A549 (cell line): Measurements from ENCODE around the gene IGFBP2. TPM values are rescaled to one million over a fixed set of nuclear protein-coding genes. Genes with fewer than 3 reads are reported as not detected.
A peak's percentile ranks its signal among the peaks of the same experiment; 100 is the strongest.

Experiments used
- ATAC-seq, 2 experiments: fragments of 200-7000 bp in 1 of 2; fragments of >200 bp in 1 of 2; cut with Nextera tagmentation in 1 of 2; cut with Tn5 transposase in 1 of 2; 3 replicates each; pipeline versions ENCODE4 v1.8.0 to v1.9.1; 2018 to 2020; ENCODE audit warnings: mild to moderate bottlenecking in 1 of 2, moderate library complexity in 1 of 2
- CTCF ChIA-PET: fragments of 300-600 bp; sonication (Branson Sonifier 250); formaldehyde crosslinking; extraction: SDS; loops from one replicate; lab custom pipeline; 2021; ENCODE audit warnings: antibody characterized with exemption, inconsistent platforms; lab: Yijun Ruan, JAX
- POLR2A ChIA-PET: fragments of 350-600 bp; formaldehyde crosslinking; extraction: SDS; loops from one replicate; lab custom pipeline; 2021; ENCODE audit warnings: antibody characterized with exemption, inconsistent platforms; lab: Yijun Ruan, JAX
- DNase-seq, 2 experiments: peaks; one replicate each; pipeline versions ENCODE4 v3.0.0 to v3.0.0-alpha.2; 2011 to 2016; ENCODE audit warnings: low read depth in 1 of 2, low spot score in 1 of 2
- FAIRE-seq: peaks from 2 replicates; lab custom pipeline; 2011; peaks lifted over from hg19 to GRCh38; lab: Jason Lieb, UNC
- H3K27ac ChIP-seq, 2 experiments: fragments of >200 bp; sonication (Bioruptor Twin); formaldehyde crosslinking; 3 replicates each; pipeline ENCODE4 v1.5.1; 2016 to 2017
- H3K4me1 ChIP-seq: fragments of >200 bp; sonication (Bioruptor Twin); formaldehyde crosslinking; 3 replicates; pipeline ENCODE4 v1.6.1; 2016
- H3K4me2 ChIP-seq: fragments of >200 bp; sonication (Bioruptor Twin); formaldehyde crosslinking; 3 replicates; pipeline ENCODE4 v1.6.1; 2016
- H3K4me3 ChIP-seq: fragments of >200 bp; sonication (Bioruptor Twin); formaldehyde crosslinking; 3 replicates; pipeline ENCODE4 v1.5.1; 2016
- H3K9me3 ChIP-seq: fragments of >200 bp; sonication (Bioruptor Twin); formaldehyde crosslinking; 3 replicates; pipeline ENCODE4 v1.6.1; 2016
- BHLHE40 ChIP-seq: IDR thresholded peaks from 2 replicates; pipeline ENCODE4 v1.6.1; 2012; ENCODE audit warnings: low read depth, low read length, inconsistent platforms
- EHF ChIP-seq: fragments of 250-450 bp; sonication (Bioruptor Pico); IDR thresholded peaks from 2 replicates; pipeline ENCODE4 v1.5.0; 2020; ENCODE audit warnings: mild to moderate bottlenecking
- FOSL2 ChIP-seq, 2 experiments: fragments of 450-650 bp in 1 of 2; fragments of >200 bp in 1 of 2; sonication (Bioruptor Twin) in 1 of 2; formaldehyde crosslinking; IDR thresholded peaks; 2 replicates each; pipeline versions ENCODE4 v1.5.0 to v1.6.1; 2016 to 2020; ENCODE audit warnings: mild to moderate bottlenecking in 1 of 2, moderate library complexity in 1 of 2
- HOXA7 ChIP-seq: fragments of 250-450 bp; sonication (Bioruptor Pico); IDR thresholded peaks from 2 replicates; pipeline ENCODE4 v1.5.0; 2020; ENCODE audit warnings: mild to moderate bottlenecking, moderate library complexity
- KDM5A ChIP-seq: fragments of 200-600 bp; sonication (generic); IDR thresholded peaks from 2 replicates; pipeline ENCODE4 v1.6.1; 2016; ENCODE audit warnings: antibody characterized with exemption, mild to moderate bottlenecking
- MAFK ChIP-seq: fragments of 450-650 bp; IDR thresholded peaks from 2 replicates; pipeline ENCODE4 v1.6.1; 2014; ENCODE audit not compliant: partially characterized antibody
- MAZ ChIP-seq: fragments of 150-350 bp; IDR thresholded peaks from 2 replicates; pipeline ENCODE4 v1.6.1; 2014; ENCODE audit warnings: antibody characterized with exemption, low read depth, low read length, borderline replicate concordance
- NR3C1 ChIP-seq: fragments of >200 bp; sonication (Bioruptor Twin); formaldehyde crosslinking; IDR thresholded peaks from 3 replicates; pipeline ENCODE4 v1.6.1; 2017
- RARB ChIP-seq: fragments of 250-450 bp; sonication (Bioruptor Pico); IDR thresholded peaks from 2 replicates; pipeline ENCODE4 v1.8.0; 2021; ENCODE audit warnings: mild to moderate bottlenecking, moderate library complexity
- SREBF2 ChIP-seq: fragments of 450-650 bp; IDR thresholded peaks from 2 replicates; pipeline ENCODE4 v1.6.1; 2014; ENCODE audit warnings: mild to moderate bottlenecking, moderate library complexity
- TFCP2L1 ChIP-seq: fragments of 250-450 bp; sonication (Bioruptor Pico); IDR thresholded peaks from 2 replicates; pipeline ENCODE4 v1.5.0; 2021; ENCODE audit warnings: mild to moderate bottlenecking
- ZNF302 ChIP-seq: fragments of 250-450 bp; sonication (Bioruptor Pico); IDR thresholded peaks from 2 replicates; pipeline ENCODE4 v1.9.0; 2021; ENCODE audit warnings: inconsistent platforms, mild to moderate bottlenecking, moderate library complexity
- WGBS: methylation state at CpG from one replicate; pipeline ENCODE4 v1.1.6; 2017; ENCODE audit errors: missing lambda C conversion rate; 5-methylcytosine and 5-hydroxymethylcytosine counted together
- polyA plus RNA-seq, 4 experiments: library from polyadenylated mRNA; depleted of rRNA in 3 of 4; stranded (reverse); fragments of >200 nt; fragmentation: RNase III in 1 of 4; extraction: RNeasy Plus Mini Kit Qiagen cat#74134 plus additional on column Dnase treatment in 1 of 4; gene quantifications; 2 replicates in 3 of 4; 3 replicates in 1 of 4; pipeline ENCODE4 v1.2.3, GENCODE V29; 2011 to 2017
- TF ChIP-seq, protein P1 (sequence below): fragments of >200 bp; sonication (Bioruptor Twin); formaldehyde crosslinking; IDR thresholded peaks from 3 replicates; pipeline ENCODE4 v1.6.1; 2016
- TF ChIP-seq, protein P2 (sequence below): fragments of 250-450 bp; sonication (Bioruptor Pico); IDR thresholded peaks from 2 replicates; pipeline ENCODE4 v1.5.0; 2020; ENCODE audit warnings: low read depth, mild to moderate bottlenecking, moderate library complexity

IGFBP2 gene
- polyA plus RNA-seq, 2 of the 4 experiments (the other 2 are of a cell fraction), result 26.1 to 34.9 TPM

DNA sequence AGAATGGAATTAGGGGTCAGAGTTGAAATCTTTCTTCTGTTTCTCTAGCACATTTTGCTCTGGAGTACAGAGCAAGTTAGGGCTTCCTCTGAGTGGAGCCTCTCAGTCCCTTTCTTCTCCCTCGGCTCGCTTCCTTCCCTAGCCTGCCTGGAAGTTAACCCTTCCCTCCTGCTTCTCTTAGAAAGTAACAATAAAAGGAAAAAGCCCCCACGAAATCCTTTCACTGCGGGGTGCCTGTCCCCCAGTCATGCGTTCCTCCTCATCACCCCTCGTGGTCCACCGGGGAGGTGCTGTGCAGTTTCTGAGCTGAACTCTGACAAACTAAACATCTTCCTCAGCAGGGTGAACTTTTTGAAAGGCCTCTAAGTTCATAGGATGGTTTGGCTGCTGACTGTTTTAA is 2.0 kb downstream of the IGFBP2 start:
- ChIA-PET POLR2A (no interaction called here), CTCF (interaction anchor here (0.9 kb wide), 1 partner anchor 47 kb away, joined by 5 read pairs; no protein-coding TSS in a partner anchor)
- no peaks in the 10 kb centered on the region for H3K9me3 ChIP-seq
- no peak for TF ChIP-seq NR3C1
- H3K4me1 ChIP-seq, result peaks cover 44% of the 10 kb centered on the region
- ATAC-seq (no peak), DNase-seq (no peak), FAIRE-seq (no peak)
- no peak overlapping the region for H3K4me3 ChIP-seq
- WGBS, result 80% methylated on average over 7 of the region's 7 CpGs
- peak overlapping the region; percentile 73 for H3K4me2 ChIP-seq
- 0 out of 6 replicates have a peak overlapping the region, but pooled peaks have one; percentile 4 to 9 for H3K27ac ChIP-seq

DNA sequence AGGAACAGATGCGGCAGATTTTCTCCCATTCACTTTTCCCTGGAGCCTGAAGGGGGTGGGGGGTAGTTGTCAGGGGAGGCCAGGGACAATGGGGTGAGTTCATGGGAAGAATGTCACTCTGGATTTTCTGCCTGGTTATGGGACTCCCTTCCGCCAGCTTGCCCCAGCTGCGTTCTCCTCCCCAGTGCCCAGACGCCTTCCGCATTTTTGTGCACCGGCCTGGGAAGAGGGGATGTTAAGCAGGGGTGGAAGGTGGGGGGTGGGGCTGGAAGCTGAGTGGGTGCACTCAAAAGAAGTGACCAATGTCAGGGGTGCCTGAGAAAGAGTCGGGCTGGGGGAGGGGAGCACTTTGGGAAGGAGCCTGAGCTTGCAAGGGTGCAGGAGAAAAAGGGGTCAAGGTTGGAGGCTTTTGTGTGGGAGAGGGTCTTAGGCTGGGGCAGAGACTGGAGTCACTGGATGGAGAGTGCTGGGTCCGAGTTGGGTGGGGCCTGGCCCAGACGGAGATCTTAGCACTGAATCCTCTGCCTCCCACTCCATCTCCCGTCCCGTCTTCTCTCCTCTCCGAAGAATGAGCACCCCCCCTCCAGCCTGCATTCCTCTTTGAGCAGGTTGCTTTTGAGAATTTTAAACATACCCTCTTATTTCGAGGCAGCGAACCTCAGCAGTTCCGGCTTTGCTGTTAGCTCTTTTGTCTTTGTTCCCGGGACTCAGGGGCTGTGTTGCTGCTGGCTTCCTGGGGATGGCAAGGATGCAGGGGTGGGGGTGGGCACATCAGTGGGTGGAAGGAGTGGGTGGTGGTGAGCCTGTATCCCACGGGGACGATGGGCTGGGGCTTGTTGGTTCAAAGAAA is 2.7 kb downstream of the IGFBP2 start:
- WGBS, result 89% methylated on average over 15 of the region's 18 CpGs
- no peak overlapping the region for H3K4me3 ChIP-seq
- ChIA-PET CTCF (no interaction called here), POLR2A (no interaction called here)
- no peak for FAIRE-seq
- H3K4me1 ChIP-seq, result peaks cover 44% of the 10 kb centered on the region
- ATAC-seq, result no peak
- H3K4me2 ChIP-seq, result peak overlapping the region; percentile 73
- DNase-seq, result no peak
- H3K27ac ChIP-seq, result peak overlapping the region; percentile 53 to 80
- no peaks in the 10 kb centered on the region for H3K9me3 ChIP-seq
- TF ChIP-seq MAFK (no peak), SREBF2 (no peak), KDM5A (no peak), HOXA7 (CRISPR knock-in tag) (no peak), RARB (CRISPR knock-in tag) (no peak), EHF (CRISPR knock-in tag) (no peak), TFCP2L1 (no peak)
- TF ChIP-seq, protein P1, sequence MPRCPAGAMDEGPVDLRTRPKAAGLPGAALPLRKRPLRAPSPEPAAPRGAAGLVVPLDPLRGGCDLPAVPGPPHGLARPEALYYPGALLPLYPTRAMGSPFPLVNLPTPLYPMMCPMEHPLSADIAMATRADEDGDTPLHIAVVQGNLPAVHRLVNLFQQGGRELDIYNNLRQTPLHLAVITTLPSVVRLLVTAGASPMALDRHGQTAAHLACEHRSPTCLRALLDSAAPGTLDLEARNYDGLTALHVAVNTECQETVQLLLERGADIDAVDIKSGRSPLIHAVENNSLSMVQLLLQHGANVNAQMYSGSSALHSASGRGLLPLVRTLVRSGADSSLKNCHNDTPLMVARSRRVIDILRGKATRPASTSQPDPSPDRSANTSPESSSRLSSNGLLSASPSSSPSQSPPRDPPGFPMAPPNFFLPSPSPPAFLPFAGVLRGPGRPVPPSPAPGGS, result no peak

DNA sequence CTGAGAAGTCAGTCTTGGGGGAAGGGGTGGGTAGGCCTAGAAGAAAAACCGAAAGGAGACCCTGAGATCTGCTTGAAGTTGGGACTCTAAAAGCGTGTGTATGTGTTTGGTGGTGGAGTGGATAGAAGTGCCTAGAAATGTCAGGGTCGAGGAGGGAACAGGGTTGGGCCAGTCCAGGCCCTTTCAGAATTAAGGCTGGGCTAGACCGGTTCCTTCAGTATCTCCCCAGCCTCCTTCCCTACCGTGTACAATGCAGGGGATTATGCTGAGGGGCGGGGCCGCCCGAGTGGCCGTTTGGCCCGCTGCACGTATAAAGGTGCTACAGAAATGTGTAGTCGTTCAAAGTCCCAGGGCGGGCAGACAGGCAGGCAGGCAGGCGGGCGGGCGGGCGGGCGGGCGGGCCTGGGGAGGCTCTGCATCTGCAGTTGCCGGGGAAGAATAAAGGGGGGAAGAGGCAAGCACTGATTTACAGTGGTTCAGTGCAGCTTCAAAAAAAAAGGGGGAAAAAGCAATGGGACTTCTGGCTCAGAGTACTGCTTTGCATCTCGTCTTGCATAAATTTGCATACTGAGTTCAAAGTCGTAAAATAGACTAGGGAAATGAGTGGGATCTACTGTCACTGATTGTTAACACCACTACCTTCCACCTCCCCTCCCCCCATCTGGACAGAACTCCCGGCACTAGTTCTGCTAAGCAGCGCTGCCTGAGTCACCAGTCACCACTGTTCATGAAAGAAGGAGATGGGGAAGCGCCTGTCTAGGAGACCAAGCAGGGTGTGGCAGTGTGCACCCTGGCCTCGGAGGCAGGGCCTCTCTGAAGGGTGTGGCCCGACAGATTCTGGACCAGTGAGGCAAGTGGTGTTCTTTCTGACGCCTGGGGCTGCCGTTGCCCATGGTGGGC is 3.6 kb downstream of the IGFBP2 start:
- no peaks in the 10 kb centered on the region for H3K9me3 ChIP-seq
- DNase-seq (peak; percentile 67 to 84), ATAC-seq (peak; percentile 76 to 83), FAIRE-seq (peak; percentile 54)
- WGBS, result 19% methylated on average over 24 of the region's 29 CpGs
- ChIA-PET CTCF (interaction anchor here (0.9 to 1.4 kb wide), 2 partner anchors 30 to 120 kb away, joined by 3 to 5 read pairs; no protein-coding TSS in a partner anchor), POLR2A (no interaction called here)
- H3K4me1 ChIP-seq, result peaks cover 44% of the 10 kb centered on the region
- TF ChIP-seq FOSL2 (IDR thresholded peaks at IDR 0.05) (no peak), FOSL2 (CRISPR knock-in tag; IDR thresholded peaks at IDR 0.05) (peak; percentile 20; the same call in 1 of the 2 replicates), SREBF2 (no peak)
- H3K4me3 ChIP-seq, result no peak overlapping the region
- H3K4me2 ChIP-seq, result peak overlapping the region; percentile 73
- peak overlapping the region; percentile 70 to 80 for H3K27ac ChIP-seq

DNA sequence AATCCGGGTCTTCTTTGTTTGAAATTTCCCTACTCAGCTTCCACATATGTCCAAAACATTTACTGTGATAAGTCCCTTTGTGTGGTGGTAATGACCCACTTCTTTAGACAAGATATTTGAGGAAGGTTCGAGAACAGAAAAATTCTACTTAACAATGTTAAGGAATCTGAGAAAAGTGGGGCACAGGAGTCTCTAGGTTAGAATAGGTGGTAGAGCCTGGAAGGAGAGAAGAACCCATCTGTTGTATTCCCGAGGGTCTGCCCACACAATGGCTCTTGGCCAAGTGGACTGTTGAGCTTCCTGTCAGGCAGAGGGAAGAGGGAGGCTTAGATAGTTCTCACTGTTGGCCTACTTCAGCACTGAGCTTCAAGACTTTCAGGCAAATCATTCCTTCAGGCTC is 4.3 kb downstream of the IGFBP2 start:
- Histone ChIP-seq H3K27ac (peak overlapping the region; percentile 70 to 80), H3K9me3 (no peaks in the 10 kb centered on the region), H3K4me1 (peaks cover 40% of the 10 kb centered on the region), H3K4me2 (peak overlapping the region; percentile 73), H3K4me3 (no peak overlapping the region)
- TF ChIP-seq, protein P2, sequence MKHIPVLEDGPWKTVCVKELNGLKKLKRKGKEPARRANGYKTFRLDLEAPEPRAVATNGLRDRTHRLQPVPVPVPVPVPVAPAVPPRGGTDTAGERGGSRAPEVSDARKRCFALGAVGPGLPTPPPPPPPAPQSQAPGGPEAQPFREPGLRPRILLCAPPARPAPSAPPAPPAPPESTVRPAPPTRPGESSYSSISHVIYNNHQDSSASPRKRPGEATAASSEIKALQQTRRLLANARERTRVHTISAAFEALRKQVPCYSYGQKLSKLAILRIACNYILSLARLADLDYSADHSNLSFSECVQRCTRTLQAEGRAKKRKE (CRISPR knock-in tag), result no peak
- TF ChIP-seq BHLHE40 (no peak), ZNF302 (no peak), MAZ (no peak)
- ATAC-seq, result no peak
- ChIA-PET CTCF (interaction anchor here (0.9 to 1.4 kb wide), 2 partner anchors 29 to 120 kb away, joined by 3 to 5 read pairs; no protein-coding TSS in a partner anchor), POLR2A (no interaction called here)
- DNase-seq, result no peak
- WGBS, result 64% methylated on average over 3 of the region's 3 CpGs
- FAIRE-seq, result no peak
